Measurements from ENCODE around the gene ZC3H15. TPM values are rescaled to one million over a fixed set of nuclear protein-coding genes. Genes with fewer than 3 reads are reported as not detected.

The ZC3H15 gene
- total and polyA plus RNA-seq, 4 donors = 63.6 to 103 (median 81.6) TPM

DNA sequence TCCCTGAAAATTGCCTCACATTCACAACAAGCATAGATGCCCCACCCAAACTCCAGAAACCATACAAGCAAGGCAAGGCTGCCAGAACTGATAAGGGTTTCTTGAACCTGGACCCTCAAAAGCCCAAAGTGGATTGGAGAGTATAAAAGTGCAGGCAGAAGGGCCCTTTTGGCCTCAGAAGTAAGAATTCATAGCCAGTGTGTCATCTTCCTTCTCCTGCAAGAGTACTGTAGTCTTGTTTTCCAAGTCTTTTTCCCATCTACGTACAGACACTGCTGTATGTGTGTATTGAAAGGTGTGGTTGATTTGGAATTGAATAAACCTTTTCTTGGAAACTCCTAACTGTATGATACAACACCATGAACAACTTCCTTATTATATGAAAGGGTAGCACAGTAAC is 46.8 kb downstream of the ZC3H15 start:
- H3K9me3 ChIP-seq (ENCODE audit: control insufficient read depth, insufficient read depth, low read length) = peaks cover 1% of the 10 kb centered on the region
- WGBS (ENCODE audit: insufficient coverage) = no CpG with 5 or more reads among the region's 1 CpG
- no peaks in the 10 kb centered on the region for H3K36me3 ChIP-seq (ENCODE audit: control insufficient read depth, insufficient read depth, low read length)
- peak overlapping the region; percentile 11 for H3K27ac ChIP-seq (ENCODE audit: low read depth, low read length)
- H3K4me1 ChIP-seq (ENCODE audit: control insufficient read depth, insufficient read depth, low read length) = no peaks in the 10 kb centered on the region
- H3K4me3 ChIP-seq (ENCODE audit: low read depth, low read length) = no peak overlapping the region
- no peaks in the 10 kb centered on the region for H3K27me3 ChIP-seq (ENCODE audit: control insufficient read depth, insufficient read depth, low read length)
- DNase-seq (ENCODE audit: low read depth in 4 of 6, low spot score in 6 of 6) = no peak

GRCh38 chr2:186533717-186534116 is 47.7 kb downstream of the ZC3H15 start:
- Histone ChIP-seq H3K27me3 (ENCODE audit: control insufficient read depth, insufficient read depth, low read length) (no peaks in the 10 kb centered on the region), H3K27ac (ENCODE audit: low read depth, low read length) (peak overlapping the region; percentile 9), H3K9me3 (ENCODE audit: control insufficient read depth, insufficient read depth, low read length) (peaks cover 1% of the 10 kb centered on the region), H3K36me3 (ENCODE audit: control insufficient read depth, insufficient read depth, low read length) (no peaks in the 10 kb centered on the region), H3K4me1 (ENCODE audit: control insufficient read depth, insufficient read depth, low read length) (no peaks in the 10 kb centered on the region), H3K4me3 (ENCODE audit: low read depth, low read length) (no peak overlapping the region)
- peak in 2 of 6 donors; percentile 47 to 71 for DNase-seq (ENCODE audit: low read depth in 4 of 6, low spot score in 6 of 6)

GRCh38 chr2:186534406-186534805 is 48.3 kb downstream of the ZC3H15 start:
- no peak for DNase-seq (ENCODE audit: low read depth in 4 of 6, low spot score in 6 of 6)
- Histone ChIP-seq H3K27ac (ENCODE audit: low read depth, low read length) (peak overlapping the region; percentile 9), H3K4me3 (ENCODE audit: low read depth, low read length) (no peak overlapping the region), H3K27me3 (ENCODE audit: control insufficient read depth, insufficient read depth, low read length) (no peaks in the 10 kb centered on the region), H3K36me3 (ENCODE audit: control insufficient read depth, insufficient read depth, low read length) (no peaks in the 10 kb centered on the region), H3K9me3 (ENCODE audit: control insufficient read depth, insufficient read depth, low read length) (no peaks in the 10 kb centered on the region), H3K4me1 (ENCODE audit: control insufficient read depth, insufficient read depth, low read length) (no peaks in the 10 kb centered on the region)
- no CpG with 5 or more reads among the region's 3 CpGs for WGBS (ENCODE audit: insufficient coverage)

DNA sequence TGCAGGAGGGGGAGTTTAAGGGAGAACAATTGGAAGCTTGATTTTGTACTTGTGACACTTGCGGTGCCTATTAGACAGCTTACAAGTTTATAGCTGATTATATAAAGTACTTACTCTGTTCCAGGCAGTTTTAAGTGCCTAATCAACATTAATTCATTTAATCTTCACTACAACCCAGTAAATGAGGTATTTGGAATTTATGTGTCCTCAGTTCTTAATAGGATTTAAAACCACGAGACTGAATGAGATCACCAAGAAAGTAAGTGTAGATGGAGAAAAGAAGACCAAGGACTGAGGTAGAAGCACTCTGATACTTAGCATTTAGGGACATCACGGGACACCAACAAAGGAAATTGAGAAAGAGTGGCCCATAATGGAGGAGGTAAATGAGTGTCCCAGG is 49.8 kb downstream of the ZC3H15 start:
- Histone ChIP-seq H3K4me1 (ENCODE audit: control insufficient read depth, insufficient read depth, low read length) (no peaks in the 10 kb centered on the region), H3K9me3 (ENCODE audit: control insufficient read depth, insufficient read depth, low read length) (no peaks in the 10 kb centered on the region), H3K4me3 (ENCODE audit: low read depth, low read length) (no peak overlapping the region), H3K27me3 (ENCODE audit: control insufficient read depth, insufficient read depth, low read length) (no peaks in the 10 kb centered on the region), H3K36me3 (ENCODE audit: control insufficient read depth, insufficient read depth, low read length) (no peaks in the 10 kb centered on the region), H3K27ac (ENCODE audit: low read depth, low read length) (no peak overlapping the region)
- WGBS (ENCODE audit: insufficient coverage) = 94% methylated on average over 2 of the region's 3 CpGs
- DNase-seq (ENCODE audit: low read depth in 4 of 6, low spot score in 6 of 6) = no peak

DNA sequence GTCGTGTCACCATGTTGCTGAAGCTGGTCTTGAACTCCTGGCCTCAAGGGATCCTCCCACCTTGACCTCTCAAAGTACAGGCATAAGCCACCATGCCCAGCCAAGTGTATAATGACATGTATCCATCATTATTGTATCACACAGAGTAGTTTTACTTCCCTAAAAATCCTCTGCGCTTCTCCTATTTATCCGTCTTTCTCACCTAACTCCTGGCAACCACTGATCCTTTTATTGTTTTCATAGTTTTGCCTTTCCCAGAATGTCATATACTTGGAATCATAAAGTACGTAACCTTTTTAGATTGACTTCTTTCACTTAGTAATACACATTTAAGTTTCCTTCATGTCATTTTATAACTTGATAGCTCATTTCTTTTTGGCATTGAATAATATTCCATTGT is 51.0 kb downstream of the ZC3H15 start:
- Histone ChIP-seq H3K27ac (ENCODE audit: low read depth, low read length) (no peak overlapping the region), H3K27me3 (ENCODE audit: control insufficient read depth, insufficient read depth, low read length) (no peaks in the 10 kb centered on the region), H3K9me3 (ENCODE audit: control insufficient read depth, insufficient read depth, low read length) (no peaks in the 10 kb centered on the region), H3K36me3 (ENCODE audit: control insufficient read depth, insufficient read depth, low read length) (no peaks in the 10 kb centered on the region), H3K4me3 (ENCODE audit: low read depth, low read length) (no peak overlapping the region), H3K4me1 (ENCODE audit: control insufficient read depth, insufficient read depth, low read length) (no peaks in the 10 kb centered on the region)
- WGBS (ENCODE audit: insufficient coverage) = 100% methylated on average over 1 of the region's 4 CpGs
- DNase-seq (ENCODE audit: low read depth in 4 of 6, low spot score in 6 of 6) = no peak

DNA sequence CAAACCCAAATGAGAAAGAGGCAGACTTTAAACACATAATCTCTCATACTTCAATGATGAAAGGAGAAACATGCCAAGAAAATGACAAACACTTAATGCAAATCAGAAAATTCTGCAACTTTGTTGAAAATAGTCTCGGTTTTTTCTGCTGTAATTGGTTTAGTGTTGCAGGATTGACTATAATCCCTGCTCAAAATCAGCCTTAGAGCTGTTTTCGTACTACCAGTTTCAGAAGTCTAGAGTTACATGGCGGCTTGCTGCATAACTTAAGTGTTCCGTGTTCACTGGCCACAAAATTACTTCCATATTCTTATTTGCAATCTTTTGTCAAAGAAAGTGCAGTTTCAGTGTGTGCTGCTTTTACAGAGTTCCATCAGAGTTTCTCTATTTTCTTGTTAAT is 54.9 kb downstream of the ZC3H15 start:
- H3K27ac ChIP-seq (ENCODE audit: low read depth, low read length) = no peak overlapping the region
- H3K27me3 ChIP-seq (ENCODE audit: control insufficient read depth, insufficient read depth, low read length) = no peaks in the 10 kb centered on the region
- WGBS (ENCODE audit: insufficient coverage) = no CpG with 5 or more reads among the region's 4 CpGs
- H3K36me3 ChIP-seq (ENCODE audit: control insufficient read depth, insufficient read depth, low read length) = no peaks in the 10 kb centered on the region
- DNase-seq (ENCODE audit: low read depth in 4 of 6, low spot score in 6 of 6) = no peak
- no peak overlapping the region for H3K4me3 ChIP-seq (ENCODE audit: low read depth, low read length)
- no peaks in the 10 kb centered on the region for H3K9me3 ChIP-seq (ENCODE audit: control insufficient read depth, insufficient read depth, low read length)
- H3K4me1 ChIP-seq (ENCODE audit: control insufficient read depth, insufficient read depth, low read length) = no peaks in the 10 kb centered on the region

GRCh38 chr2:186542002-186542401 is 55.9 kb downstream of the ZC3H15 start:
- Histone ChIP-seq H3K9me3 (ENCODE audit: control insufficient read depth, insufficient read depth, low read length) (no peaks in the 10 kb centered on the region), H3K27ac (ENCODE audit: low read depth, low read length) (no peak overlapping the region), H3K27me3 (ENCODE audit: control insufficient read depth, insufficient read depth, low read length) (no peaks in the 10 kb centered on the region), H3K4me3 (ENCODE audit: low read depth, low read length) (no peak overlapping the region), H3K4me1 (ENCODE audit: control insufficient read depth, insufficient read depth, low read length) (no peaks in the 10 kb centered on the region), H3K36me3 (ENCODE audit: control insufficient read depth, insufficient read depth, low read length) (no peaks in the 10 kb centered on the region)
- WGBS (ENCODE audit: insufficient coverage) = 94% methylated on average over 3 of the region's 4 CpGs
- DNase-seq (ENCODE audit: low read depth in 4 of 6, low spot score in 6 of 6) = no peak

GRCh38 chr2:186543561-186544131 is 57.6 kb downstream of the ZC3H15 start:
- H3K27ac ChIP-seq (ENCODE audit: low read depth, low read length) = no peak overlapping the region
- no peaks in the 10 kb centered on the region for H3K9me3 ChIP-seq (ENCODE audit: control insufficient read depth, insufficient read depth, low read length)
- H3K36me3 ChIP-seq (ENCODE audit: control insufficient read depth, insufficient read depth, low read length) = no peaks in the 10 kb centered on the region
- no peak for DNase-seq (ENCODE audit: low read depth in 4 of 6, low spot score in 6 of 6)
- H3K27me3 ChIP-seq (ENCODE audit: control insufficient read depth, insufficient read depth, low read length) = no peaks in the 10 kb centered on the region
- H3K4me1 ChIP-seq (ENCODE audit: control insufficient read depth, insufficient read depth, low read length) = no peaks in the 10 kb centered on the region
- H3K4me3 ChIP-seq (ENCODE audit: low read depth, low read length) = no peak overlapping the region
- WGBS (ENCODE audit: insufficient coverage) = no CpG with 5 or more reads among the region's 3 CpGs

- DNase-seq (ENCODE audit: low read depth in 4 of 6, low spot score in 6 of 6) = peak in 1 of 6 donors; percentile 38
- no peaks in the 10 kb centered on the region for H3K36me3 ChIP-seq (ENCODE audit: control insufficient read depth, insufficient read depth, low read length)
- H3K27ac ChIP-seq (ENCODE audit: low read depth, low read length) = peak overlapping the region; percentile 29
- no peaks in the 10 kb centered on the region for H3K9me3 ChIP-seq (ENCODE audit: control insufficient read depth, insufficient read depth, low read length)
- H3K4me1 ChIP-seq (ENCODE audit: control insufficient read depth, insufficient read depth, low read length) = no peaks in the 10 kb centered on the region
- no peaks in the 10 kb centered on the region for H3K27me3 ChIP-seq (ENCODE audit: control insufficient read depth, insufficient read depth, low read length)
- no peak overlapping the region for H3K4me3 ChIP-seq (ENCODE audit: low read depth, low read length)
- no CpG with 5 or more reads among the region's 1 CpG for WGBS (ENCODE audit: insufficient coverage)
Observed at GRCh38 chr2:186544255-186544675, 58.2 kb downstream of the ZC3H15 start.

DNA sequence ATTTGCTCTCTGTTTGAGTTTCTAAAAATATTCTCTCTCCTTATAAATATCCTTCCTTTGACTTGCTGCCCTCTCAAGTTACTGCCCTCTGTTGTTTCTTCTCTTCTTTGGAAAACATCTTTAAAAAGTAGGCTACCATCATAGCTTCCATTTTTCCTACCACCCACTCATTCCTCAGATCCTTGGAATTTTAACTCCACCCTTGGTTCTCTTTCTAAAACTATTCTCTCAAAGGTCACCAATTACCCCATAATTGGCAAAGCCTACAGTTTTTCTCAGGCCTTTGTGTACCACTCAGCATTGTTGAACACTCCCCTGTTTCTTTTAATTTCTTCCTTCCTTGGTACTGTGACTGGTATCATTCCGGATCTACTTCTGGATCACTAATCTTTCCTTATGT is 60.8 kb downstream of the ZC3H15 start:
- no peaks in the 10 kb centered on the region for H3K27me3 ChIP-seq (ENCODE audit: control insufficient read depth, insufficient read depth, low read length)
- no peak for DNase-seq (ENCODE audit: low read depth in 4 of 6, low spot score in 6 of 6)
- no peaks in the 10 kb centered on the region for H3K4me1 ChIP-seq (ENCODE audit: control insufficient read depth, insufficient read depth, low read length)
- H3K9me3 ChIP-seq (ENCODE audit: control insufficient read depth, insufficient read depth, low read length) = no peaks in the 10 kb centered on the region
- WGBS (ENCODE audit: insufficient coverage) = 0% methylated on average over 1 of the region's 1 CpG
- no peaks in the 10 kb centered on the region for H3K36me3 ChIP-seq (ENCODE audit: control insufficient read depth, insufficient read depth, low read length)
- no peak overlapping the region for H3K4me3 ChIP-seq (ENCODE audit: low read depth, low read length)
- no peak overlapping the region for H3K27ac ChIP-seq (ENCODE audit: low read depth, low read length)

Data from spinal cord (tissue), 10 donors.